Measurements from ENCODE around the gene PDZD2. TPM values are rescaled to one million over a fixed set of nuclear protein-coding genes. Genes with fewer than 3 reads are reported as not detected.

PDZD2 gene
- total RNA-seq, 1 experiment from 2014 or later: 2.2 TPM

DNA sequence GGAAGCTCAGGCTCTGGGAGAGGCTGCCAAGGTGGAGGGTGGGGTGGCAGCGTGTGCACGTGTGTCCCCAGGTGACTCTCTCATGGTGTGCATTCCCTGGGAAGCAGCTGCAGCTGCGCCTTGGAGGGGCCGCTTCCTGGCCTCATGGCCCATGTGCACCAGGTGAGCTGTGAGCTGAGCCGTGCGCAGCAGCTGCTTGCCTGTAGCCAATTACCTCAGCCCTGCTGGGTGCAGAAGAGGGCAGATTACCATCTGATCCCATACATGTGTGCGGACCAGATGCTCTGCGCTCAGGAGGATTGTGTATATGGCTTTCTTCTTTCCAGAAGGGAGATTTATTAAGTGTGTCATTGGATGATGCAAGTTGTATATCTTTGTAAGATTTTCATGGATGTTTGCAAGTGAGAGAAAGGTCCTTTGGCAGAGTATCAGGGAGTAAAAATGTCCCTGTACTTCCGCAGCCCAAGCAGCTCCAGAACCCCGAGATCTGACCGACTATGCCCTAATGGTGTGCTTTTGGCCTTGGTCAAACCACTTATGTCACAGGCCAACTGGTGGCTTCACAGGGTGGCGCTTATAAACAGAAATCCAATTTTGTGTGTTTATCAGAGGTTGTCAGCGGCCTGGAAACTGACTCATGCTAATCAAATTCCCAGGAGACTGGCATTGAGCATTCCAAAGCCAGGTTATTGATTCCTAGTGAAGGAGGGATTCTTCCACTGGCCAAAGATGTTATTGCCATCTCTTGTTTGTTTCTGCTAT, 305.9 kb downstream of the PDZD2 start:
- intact Hi-C loops (cut with micrococcal nuclease; ENCODE audit: unreplicated experiment): no loop called here
- ChIA-PET CTCF (no interaction called here), POLR2A (ENCODE audit: low non-redundant PET) (no interaction called here)
- no peaks in the 10 kb centered on the region for H3K4me1 ChIP-seq (ENCODE audit: insufficient read depth, low read length, poor library complexity, severe bottlenecking)
- H3K36me3 ChIP-seq (ENCODE audit: insufficient read depth, low read length, poor library complexity, severe bottlenecking): no peaks in the 10 kb centered on the region
- no TSS peak for BruUV-seq (replicated peaks)
- H3K27me3 ChIP-seq (replicated peaks; ENCODE audit: insufficient read depth, low read depth, low read length, poor library complexity): no peaks in the 10 kb centered on the region
- H3K27ac ChIP-seq (ENCODE audit: low read depth, low read length, poor library complexity, severe bottlenecking): no peak overlapping the region
- H3K9me3 ChIP-seq (ENCODE audit: low read depth, low read length, poor library complexity, severe bottlenecking): no peaks in the 10 kb centered on the region
- no peak overlapping the region for H3K4me3 ChIP-seq (ENCODE audit: low read depth, low read length, poor library complexity, severe bottlenecking)
- no peak for TF ChIP-seq EZH2 (IDR thresholded peaks at IDR 0.05; ENCODE audit: borderline replicate concordance, low read depth, low read length, poor library complexity, severe bottlenecking)
- TF ChIP-seq, protein P1, sequence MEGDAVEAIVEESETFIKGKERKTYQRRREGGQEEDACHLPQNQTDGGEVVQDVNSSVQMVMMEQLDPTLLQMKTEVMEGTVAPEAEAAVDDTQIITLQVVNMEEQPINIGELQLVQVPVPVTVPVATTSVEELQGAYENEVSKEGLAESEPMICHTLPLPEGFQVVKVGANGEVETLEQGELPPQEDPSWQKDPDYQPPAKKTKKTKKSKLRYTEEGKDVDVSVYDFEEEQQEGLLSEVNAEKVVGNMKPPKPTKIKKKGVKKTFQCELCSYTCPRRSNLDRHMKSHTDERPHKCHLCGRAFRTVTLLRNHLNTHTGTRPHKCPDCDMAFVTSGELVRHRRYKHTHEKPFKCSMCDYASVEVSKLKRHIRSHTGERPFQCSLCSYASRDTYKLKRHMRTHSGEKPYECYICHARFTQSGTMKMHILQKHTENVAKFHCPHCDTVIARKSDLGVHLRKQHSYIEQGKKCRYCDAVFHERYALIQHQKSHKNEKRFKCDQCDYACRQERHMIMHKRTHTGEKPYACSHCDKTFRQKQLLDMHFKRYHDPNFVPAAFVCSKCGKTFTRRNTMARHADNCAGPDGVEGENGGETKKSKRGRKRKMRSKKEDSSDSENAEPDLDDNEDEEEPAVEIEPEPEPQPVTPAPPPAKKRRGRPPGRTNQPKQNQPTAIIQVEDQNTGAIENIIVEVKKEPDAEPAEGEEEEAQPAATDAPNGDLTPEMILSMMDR (conservative IDR thresholded peaks at IDR 0.05; ENCODE audit: low read depth, low read length): no peak
- no peak for DNase-seq (ENCODE audit: low spot score)

DNA sequence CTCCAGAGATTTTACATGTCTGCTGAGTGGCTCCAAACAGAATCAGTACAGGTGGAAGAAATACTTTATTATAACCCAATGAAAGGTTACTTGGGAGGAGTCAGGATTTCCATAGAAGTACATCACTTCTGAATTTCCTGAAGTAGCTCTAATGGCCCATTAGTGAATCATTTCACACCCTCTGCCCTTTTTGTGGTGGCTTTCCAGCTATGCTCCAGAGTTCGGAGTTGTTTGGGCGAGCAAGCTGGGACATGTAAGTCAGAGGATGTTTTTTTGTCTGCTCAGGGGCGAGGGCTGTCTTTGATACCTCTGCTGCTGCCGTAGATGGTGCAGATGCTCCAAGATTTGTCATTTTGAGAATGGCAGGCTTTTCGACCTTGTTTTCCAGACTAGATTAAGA, 309.1 kb downstream of the PDZD2 start:
- Histone ChIP-seq H3K4me1 (ENCODE audit: insufficient read depth, low read length, poor library complexity, severe bottlenecking) (no peaks in the 10 kb centered on the region), H3K9me3 (ENCODE audit: low read depth, low read length, poor library complexity, severe bottlenecking) (no peaks in the 10 kb centered on the region), H3K27ac (ENCODE audit: low read depth, low read length, poor library complexity, severe bottlenecking) (no peak overlapping the region), H3K36me3 (ENCODE audit: insufficient read depth, low read length, poor library complexity, severe bottlenecking) (no peaks in the 10 kb centered on the region), H3K4me3 (ENCODE audit: low read depth, low read length, poor library complexity, severe bottlenecking) (no peak overlapping the region), H3K27me3 (replicated peaks; ENCODE audit: insufficient read depth, low read depth, low read length, poor library complexity) (no peaks in the 10 kb centered on the region)
- POLR2A ChIA-PET (ENCODE audit: low non-redundant PET): no interaction called here
- TF ChIP-seq, protein P1 (conservative IDR thresholded peaks at IDR 0.05; ENCODE audit: low read depth, low read length): no peak
- no peak for TF ChIP-seq EZH2 (IDR thresholded peaks at IDR 0.05; ENCODE audit: borderline replicate concordance, low read depth, low read length, poor library complexity, severe bottlenecking)
- no TSS peak for BruUV-seq (replicated peaks)
- DNase-seq (ENCODE audit: low spot score): no peak
- CTCF ChIA-PET: no interaction called here
- intact Hi-C loops (cut with micrococcal nuclease; ENCODE audit: unreplicated experiment): no loop called here

DNA sequence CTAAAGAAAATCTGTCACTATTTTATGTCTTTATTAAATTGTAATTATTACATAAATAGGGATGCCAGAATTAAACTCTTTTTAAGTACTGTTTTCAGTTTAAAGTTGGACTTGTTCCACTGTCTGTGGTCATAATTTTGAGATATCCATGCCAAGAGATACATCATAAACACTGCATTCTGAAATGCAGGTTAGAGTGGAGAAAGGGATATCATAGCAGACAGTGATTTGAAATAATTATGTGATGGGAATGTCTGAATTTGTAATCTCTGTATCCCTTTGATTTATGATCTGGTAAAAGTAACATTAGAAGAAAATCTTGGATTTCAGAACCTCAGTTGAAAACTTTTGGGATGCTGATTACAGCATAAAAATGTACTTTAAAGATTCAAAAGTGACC, 313.1 kb downstream of the PDZD2 start:
- ChIA-PET CTCF (no interaction called here), POLR2A (ENCODE audit: low non-redundant PET) (no interaction called here)
- H3K36me3 ChIP-seq (ENCODE audit: insufficient read depth, low read length, poor library complexity, severe bottlenecking): no peaks in the 10 kb centered on the region
- no TSS peak for BruUV-seq (replicated peaks)
- no peaks in the 10 kb centered on the region for H3K4me1 ChIP-seq (ENCODE audit: insufficient read depth, low read length, poor library complexity, severe bottlenecking)
- no peak for DNase-seq (ENCODE audit: low spot score)
- no peak overlapping the region for H3K4me3 ChIP-seq (ENCODE audit: low read depth, low read length, poor library complexity, severe bottlenecking)
- H3K27ac ChIP-seq (ENCODE audit: low read depth, low read length, poor library complexity, severe bottlenecking): no peak overlapping the region
- intact Hi-C loops (cut with micrococcal nuclease; ENCODE audit: unreplicated experiment): no loop called here
- TF ChIP-seq, protein P1 (conservative IDR thresholded peaks at IDR 0.05; ENCODE audit: low read depth, low read length): no peak
- TF ChIP-seq EZH2 (IDR thresholded peaks at IDR 0.05; ENCODE audit: borderline replicate concordance, low read depth, low read length, poor library complexity, severe bottlenecking): no peak
- H3K9me3 ChIP-seq (ENCODE audit: low read depth, low read length, poor library complexity, severe bottlenecking): no peaks in the 10 kb centered on the region
- no peaks in the 10 kb centered on the region for H3K27me3 ChIP-seq (replicated peaks; ENCODE audit: insufficient read depth, low read depth, low read length, poor library complexity)
